Neuronal stem cell (in vitro differentiated cells): ENCODE measurements around the gene PRR33.

Source experiments
- DNase-seq: peaks from one replicate; pipeline ENCODE4 v3.0.0-alpha.2; 2013; ENCODE audit warnings: low spot score
- H2AFZ ChIP-seq: one replicate; pipeline ENCODE4 v1.6.1; 2013; ENCODE audit warnings: mild to moderate bottlenecking, low read length, inconsistent platforms
- H2AK5ac ChIP-seq: 2 replicates; pipeline ENCODE4 v1.6.1; 2013; ENCODE audit warnings: low read depth, mild to moderate bottlenecking, inconsistent platforms, low read length, moderate library complexity, mixed read lengths
- H2BK120ac ChIP-seq: 2 replicates; pipeline ENCODE4 v1.6.1; 2013; ENCODE audit warnings: low read depth, mild to moderate bottlenecking, inconsistent platforms, low read length, moderate library complexity, mixed read lengths
- H2BK12ac ChIP-seq: one replicate; pipeline ENCODE4 v1.6.1; 2013; ENCODE audit warnings: low read length, inconsistent platforms
- H2BK15ac ChIP-seq: 2 replicates; pipeline ENCODE4 v1.6.1; 2013; ENCODE audit warnings: mild to moderate bottlenecking, low read length, inconsistent platforms, mixed read lengths
- H2BK5ac ChIP-seq: one replicate; pipeline ENCODE4 v1.6.1; 2013; ENCODE audit warnings: inconsistent platforms, mild to moderate bottlenecking, low read length, moderate library complexity
- H3K14ac ChIP-seq: one replicate; pipeline ENCODE4 v1.6.1; 2013; ENCODE audit warnings: low read length, inconsistent platforms
- H3K18ac ChIP-seq: 2 replicates; pipeline ENCODE4 v1.6.1; 2013; ENCODE audit warnings: low read length, inconsistent platforms
- H3K23ac ChIP-seq: 2 replicates; pipeline ENCODE4 v1.6.1; 2013; ENCODE audit warnings: low read depth, mild to moderate bottlenecking, mixed read lengths, low read length, inconsistent platforms; ENCODE audit not compliant: poor library complexity
- H3K27ac ChIP-seq: replicated peaks from 3 replicates; pipeline ENCODE4 v1.5.1; 2013; ENCODE audit warnings: low read length, inconsistent platforms
- H3K27me3 ChIP-seq, 3 experiments: 2 replicates each; pipeline ENCODE4 v1.6.1; 2013; ENCODE audit warnings: low read length in 3 of 3, mild to moderate bottlenecking in 2 of 3, inconsistent platforms in 1 of 3, low read depth in 1 of 3, mixed read lengths in 1 of 3, moderate library complexity in 1 of 3; ENCODE audit not compliant: control insufficient read depth in 3 of 3, insufficient read depth in 3 of 3
- H3K36me3 ChIP-seq, 2 donors: replicated peaks in 1 of 2; 2 replicates each; pipeline ENCODE4 v1.6.1; 2013; ENCODE audit warnings: low read length in 2 of 2; ENCODE audit not compliant: control insufficient read depth in 2 of 2, insufficient read depth in 2 of 2
- H3K4ac ChIP-seq: 2 replicates; pipeline ENCODE4 v1.6.1; 2013; ENCODE audit warnings: inconsistent platforms, mild to moderate bottlenecking, low read length, moderate library complexity
- H3K4me1 ChIP-seq, 2 donors: 1 replicate in 1 of 2; 2 replicates in 1 of 2; pipeline ENCODE4 v1.6.1; 2013; ENCODE audit warnings: low read length in 2 of 2, low read depth in 1 of 2; ENCODE audit not compliant: control insufficient read depth in 2 of 2, insufficient read depth in 1 of 2
- H3K4me2 ChIP-seq: one replicate; pipeline ENCODE4 v1.6.1; 2013; ENCODE audit warnings: mild to moderate bottlenecking, low read length, inconsistent platforms; ENCODE audit not compliant: insufficient read depth, poor library complexity, severe bottlenecking
- H3K4me3 ChIP-seq, 2 donors: 2 replicates each; pipeline ENCODE4 v1.5.1; 2013; ENCODE audit warnings: low read length in 2 of 2, mild to moderate bottlenecking in 2 of 2, inconsistent platforms in 1 of 2, moderate library complexity in 1 of 2
- H3K79me1 ChIP-seq: one replicate; pipeline ENCODE4 v1.6.1; 2013; ENCODE audit warnings: low read depth, mild to moderate bottlenecking, inconsistent platforms, low read length, moderate library complexity
- H3K9ac ChIP-seq: one replicate; pipeline ENCODE4 v1.6.1; 2013; ENCODE audit warnings: mild to moderate bottlenecking, low read depth, low read length, inconsistent platforms; ENCODE audit not compliant: poor library complexity
- H3K9me3 ChIP-seq, 2 donors: replicated peaks in 1 of 2; 2 replicates each; pipeline versions ENCODE3 to v1.6.1; 2013; ENCODE audit warnings: low read length in 2 of 2, mild to moderate bottlenecking in 2 of 2, inconsistent platforms in 1 of 2, low read depth in 1 of 2, mixed read lengths in 1 of 2, moderate library complexity in 1 of 2; ENCODE audit not compliant: control insufficient read depth in 2 of 2, insufficient read depth in 1 of 2
- H4K8ac ChIP-seq: one replicate; pipeline ENCODE4 v1.6.1; 2013; ENCODE audit warnings: low read depth, mild to moderate bottlenecking, inconsistent platforms, low read length, moderate library complexity
- H4K91ac ChIP-seq: one replicate; pipeline ENCODE4 v1.6.1; 2013; ENCODE audit warnings: low read length, low read depth, mild to moderate bottlenecking, inconsistent platforms; ENCODE audit not compliant: poor library complexity
- WGBS, 2 donors: extraction: QIAGEN DNeasy Blood & Tissue Kit; methylation state at CpG; one replicate each; pipeline ENCODE4 v1.1.7; 2013; ENCODE audit warnings: missing lambda C conversion rate in 2 of 2, mixed read lengths in 1 of 2; ENCODE audit not compliant: insufficient read length in 2 of 2, insufficient replicate concordance in 1 of 2; ENCODE audit errors: extremely low coverage in 2 of 2; 5-methylcytosine and 5-hydroxymethylcytosine counted together

PRR33 gene

DNA sequence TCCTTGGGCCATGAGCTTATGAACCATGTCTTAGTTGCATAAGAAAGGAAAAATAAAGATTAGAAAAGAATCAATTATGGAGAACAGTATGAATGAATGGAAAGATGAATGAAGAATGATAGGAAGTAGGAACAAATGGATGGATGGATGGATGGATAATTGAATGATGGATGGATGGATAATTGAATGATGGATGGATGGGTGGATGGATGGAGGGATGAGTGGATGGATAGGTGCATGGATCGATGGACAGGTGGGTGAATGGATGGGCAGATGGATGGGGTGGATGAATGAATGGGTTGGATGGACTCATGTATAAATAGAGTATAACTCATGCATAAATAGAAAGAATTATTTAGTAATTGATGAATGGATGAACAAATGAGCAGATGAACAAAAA lies 31.6 kb downstream of the PRR33 start:
- H2AFZ ChIP-seq = no peak overlapping the region
- H3K79me1 ChIP-seq = peaks cover 1% of the 10 kb centered on the region
- H2BK5ac ChIP-seq = no peak overlapping the region
- H3K23ac ChIP-seq = no peak overlapping the region
- H2BK12ac ChIP-seq = no peak overlapping the region
- H3K27ac ChIP-seq = no peak overlapping the region
- no peak overlapping the region for H3K18ac ChIP-seq
- no peak for DNase-seq
- H3K4ac ChIP-seq = no peak overlapping the region
- no peak overlapping the region for H3K4me2 ChIP-seq
- H4K8ac ChIP-seq = no peak overlapping the region
- no peak overlapping the region for H2AK5ac ChIP-seq
- H3K27me3 ChIP-seq = peaks cover 0 to 3% (median 0%) of the 10 kb centered on the region in 3 experiments
- H2BK15ac ChIP-seq = no peak overlapping the region
- no peak overlapping the region for H3K9ac ChIP-seq
- peaks cover 19 to 22% of the 10 kb centered on the region in 2 donors for H3K4me1 ChIP-seq
- WGBS, 2 donors = no CpG with 5 or more reads among the region's 1 CpG
- no peaks in the 10 kb centered on the region for H3K9me3 ChIP-seq
- no peak overlapping the region for H3K4me3 ChIP-seq
- H2BK120ac ChIP-seq = no peak overlapping the region
- H3K14ac ChIP-seq = no peak overlapping the region
- no peaks in the 10 kb centered on the region for H3K36me3 ChIP-seq
- no peak overlapping the region for H4K91ac ChIP-seq

DNA sequence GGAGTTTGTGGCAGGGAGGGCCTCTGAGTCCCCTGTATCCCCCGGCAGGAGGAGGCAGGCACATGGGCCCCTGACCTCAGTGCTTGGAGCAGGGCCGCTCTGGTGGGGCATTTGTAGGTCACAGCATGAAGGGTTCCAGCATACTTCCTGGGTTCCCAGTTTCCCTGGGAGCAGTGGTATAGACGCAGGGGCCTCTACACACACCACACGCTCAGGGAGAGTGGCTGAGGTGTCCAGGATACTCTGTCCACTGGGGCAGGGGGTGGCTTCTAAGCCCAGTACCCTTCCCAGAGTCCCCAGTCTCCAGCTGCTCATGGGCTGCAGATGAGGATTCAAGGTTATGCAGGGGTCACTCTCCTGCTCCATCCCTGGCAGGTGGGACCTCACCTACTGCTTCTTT lies 32.7 kb downstream of the PRR33 start:
- H4K91ac ChIP-seq = peak overlapping the region; percentile 17
- H3K23ac ChIP-seq = peak overlapping the region; percentile 77
- H3K79me1 ChIP-seq = peaks cover 1% of the 10 kb centered on the region
- H3K4me2 ChIP-seq = no peak overlapping the region
- no peak overlapping the region for H2AFZ ChIP-seq
- no CpG with 5 or more reads among the region's 4 CpGs for WGBS, 2 donors
- no peak overlapping the region for H4K8ac ChIP-seq
- H2BK12ac ChIP-seq = peak overlapping the region; percentile 82
- H3K18ac ChIP-seq = peak overlapping the region; percentile 11
- peak overlapping the region; percentile 90 for H2BK15ac ChIP-seq
- H3K4me1 ChIP-seq = peaks cover 8 to 12% of the 10 kb centered on the region in 2 donors
- H3K27me3 ChIP-seq = peaks cover 0 to 7% (median 0%) of the 10 kb centered on the region in 3 experiments
- H3K9me3 ChIP-seq = no peaks in the 10 kb centered on the region
- peak overlapping the region; percentile 43 for H3K14ac ChIP-seq
- peak overlapping the region; percentile 44 for H2BK5ac ChIP-seq
- H3K27ac ChIP-seq = no peak overlapping the region
- H2AK5ac ChIP-seq = peak overlapping the region; percentile 15
- H3K4ac ChIP-seq = no peak overlapping the region
- peak overlapping the region; percentile 34 for H3K9ac ChIP-seq
- no peaks in the 10 kb centered on the region for H3K36me3 ChIP-seq
- H3K4me3 ChIP-seq = no peak overlapping the region
- no peak for DNase-seq
- H2BK120ac ChIP-seq = no peak overlapping the region

DNA sequence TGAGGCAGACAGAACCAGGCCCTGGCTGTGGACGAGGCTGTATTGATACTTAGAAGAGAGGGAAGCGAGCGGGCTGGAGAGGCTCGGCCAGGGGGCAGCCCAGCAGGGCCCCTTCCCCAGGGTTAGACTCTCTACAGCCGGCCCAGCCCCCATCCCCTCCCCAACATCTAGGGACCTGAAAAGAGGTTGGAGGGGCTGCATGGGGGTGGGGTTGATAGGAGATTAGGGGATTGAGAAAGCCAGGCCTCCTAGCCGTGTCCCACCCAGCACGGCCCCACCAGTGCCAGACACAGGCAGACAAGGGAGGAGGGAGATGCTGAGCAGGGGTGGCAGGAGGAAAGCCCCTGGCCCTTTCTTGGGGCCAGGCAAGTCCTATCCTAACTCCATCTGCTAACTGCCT lies 33.1 kb downstream of the PRR33 start:
- Histone ChIP-seq H3K4me2 (no peak overlapping the region), H3K36me3 (no peaks in the 10 kb centered on the region), H3K27me3 (peaks cover 0 to 11% (median 0%) of the 10 kb centered on the region in 3 experiments), H3K27ac (no peak overlapping the region), H2AFZ (no peak overlapping the region), H3K4ac (no peak overlapping the region), H3K18ac (peak overlapping the region; percentile 11), H3K9ac (peak overlapping the region; percentile 34), H3K4me1 (peaks cover 4 to 10% of the 10 kb centered on the region in 2 donors), H3K23ac (peak overlapping the region; percentile 77), H2BK5ac (no peak overlapping the region), H3K9me3 (no peaks in the 10 kb centered on the region), H4K8ac (no peak overlapping the region), H2BK120ac (no peak overlapping the region), H2AK5ac (peak overlapping the region; percentile 64), H3K79me1 (peaks cover 1% of the 10 kb centered on the region), H3K4me3 (no peak overlapping the region), H2BK12ac (peak overlapping the region; percentile 82), H3K14ac (peak overlapping the region; percentile 43), H4K91ac (peak overlapping the region; percentile 17), H2BK15ac (peak overlapping the region; percentile 90)
- DNase-seq = no peak
- WGBS, 2 donors = no CpG with 5 or more reads among the region's 7 CpGs

DNA sequence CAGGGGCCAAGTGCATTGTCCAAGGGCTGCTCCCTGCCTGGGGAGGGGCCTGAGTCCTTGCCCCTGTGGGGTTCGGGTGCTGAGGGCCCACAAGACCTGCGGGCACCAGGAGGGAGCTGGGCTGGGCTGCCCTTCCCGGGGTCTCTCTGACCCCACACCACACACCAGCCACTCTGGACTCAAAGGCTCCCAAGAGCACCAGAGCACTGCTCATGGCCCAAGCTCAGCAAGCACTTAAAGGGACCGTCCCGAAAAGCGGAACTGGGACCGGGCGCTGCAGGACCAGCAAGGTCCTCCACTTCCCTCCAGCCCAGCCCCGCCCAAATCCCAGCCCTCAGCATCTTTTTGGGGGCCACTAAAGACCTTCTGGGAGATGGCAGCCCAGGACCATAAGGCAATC lies 33.5 kb downstream of the PRR33 start:
- Histone ChIP-seq H3K9me3 (no peaks in the 10 kb centered on the region), H2AFZ (no peak overlapping the region), H3K27me3 (peaks cover 0 to 15% (median 0%) of the 10 kb centered on the region in 3 experiments), H3K27ac (no peak overlapping the region), H2BK12ac (peak overlapping the region; percentile 6), H3K4me3 (no peak overlapping the region), H3K14ac (peak overlapping the region; percentile 17), H2BK15ac (peak overlapping the region; percentile 90), H3K23ac (peak overlapping the region; percentile 77), H2AK5ac (peak overlapping the region; percentile 64), H3K36me3 (no peaks in the 10 kb centered on the region), H4K8ac (no peak overlapping the region), H3K79me1 (peaks cover 1% of the 10 kb centered on the region), H3K4ac (no peak overlapping the region), H2BK5ac (no peak overlapping the region), H3K4me1 (peaks cover 0 to 7% of the 10 kb centered on the region in 2 donors), H4K91ac (no peak overlapping the region), H3K9ac (no peak overlapping the region), H2BK120ac (no peak overlapping the region), H3K18ac (peak overlapping the region; percentile 11), H3K4me2 (no peak overlapping the region)
- WGBS, 2 donors = no CpG with 5 or more reads among the region's 9 CpGs
- no peak for DNase-seq
